ENCODE data around the gene MYO1D.
"Not testable (repeated sequence)": the region's sequence is repeated elsewhere in the genome, so short reads cannot be mapped to it uniquely, and the experiment has no call there.

The MYO1D gene

GRCh38 chr17:32887410-32887809 is 10.5 kb upstream of the MYO1D start:
- DNase-seq = not testable (repeated sequence)

- not testable (repeated sequence) for DNase-seq
Measured at GRCh38 chr17:32886951-32887350, 10.0 kb upstream of the MYO1D start.

GRCh38 chr17:32882734-32883133 is 5.8 kb upstream of the MYO1D start:
- no peak for DNase-seq

- DNase-seq = no peak
Measured at GRCh38 chr17:32882029-32882428, 5.1 kb upstream of the MYO1D start.

- DNase-seq = no peak
Measured at GRCh38 chr17:32880671-32881453, 3.9 kb upstream of the MYO1D start.

- DNase-seq = no peak
Measured at GRCh38 chr17:32879134-32879533, 2.2 kb upstream of the MYO1D start.

- DNase-seq = no peak
Measured at GRCh38 chr17:32878211-32878610, 1.3 kb upstream of the MYO1D start.

GRCh38 chr17:32877164-32877764 is 340 bp upstream of the MYO1D start:
- peak; percentile 42 for DNase-seq

GRCh38 chr17:32875923-32876416 is 954 bp downstream of the MYO1D start:
- no peak for DNase-seq

- no peak for DNase-seq
Measured at GRCh38 chr17:32875230-32875917, 1.6 kb downstream of the MYO1D start.

GRCh38 chr17:32873114-32873513 is 3.8 kb downstream of the MYO1D start:
- no peak for DNase-seq

GRCh38 chr17:32871746-32872145 is 5.2 kb downstream of the MYO1D start:
- no peak for DNase-seq

GRCh38 chr17:32870969-32871368 is 6.0 kb downstream of the MYO1D start:
- DNase-seq = no peak

- no peak for DNase-seq
Measured at GRCh38 chr17:32870027-32870670, 6.8 kb downstream of the MYO1D start.

GRCh38 chr17:32869345-32870026 is 7.4 kb downstream of the MYO1D start:
- no peak for DNase-seq

GRCh38 chr17:32865141-32865540 is 11.8 kb downstream of the MYO1D start:
- no peak for DNase-seq

- DNase-seq = no peak
Measured at GRCh38 chr17:32863559-32863958, 13.4 kb downstream of the MYO1D start.

- no peak for DNase-seq
Measured at GRCh38 chr17:32862940-32863339, 14.0 kb downstream of the MYO1D start.

- no peak for DNase-seq
Measured at GRCh38 chr17:32861981-32862380, 14.9 kb downstream of the MYO1D start.

GRCh38 chr17:32859857-32860525 is 16.9 kb downstream of the MYO1D start:
- DNase-seq = no peak

GRCh38 chr17:32855620-32856019 is 21.3 kb downstream of the MYO1D start:
- DNase-seq = no peak

GRCh38 chr17:32854832-32855389 is 22.0 kb downstream of the MYO1D start:
- no peak for DNase-seq
